Heart left ventricle (tissue), 16 donors: Measurements from ENCODE around the gene AGPAT4. TPM values are rescaled to one million over a fixed set of nuclear protein-coding genes. Genes with fewer than 3 reads are reported as not detected.

Experiments used
- ATAC-seq, 4 donors: fragments of 200-7000 bp; cut with Tn5 transposase; one replicate each; pipeline ENCODE4 v1.9.1; 2020 to 2022; ENCODE audit warnings: moderate library complexity in 4 of 4, mild to moderate bottlenecking in 3 of 4, moderate number of reproducible peaks in 1 of 4
- DNase-seq, 5 donors: peaks; one replicate each; pipeline ENCODE4 v3.0.0-alpha.2; 2020
- H3K27ac ChIP-seq, 12 donors: fragments of 200-600 bp; sonication (generic) in 4 of 12; one replicate each; pipeline versions ENCODE4 v1.5.0 to v1.8.0; 2016 to 2022; ENCODE audit warnings: mild to moderate bottlenecking in 2 of 12
- H3K27me3 ChIP-seq, 9 donors: fragments of 200-600 bp; sonication (generic) in 2 of 9; one replicate each; pipeline versions ENCODE4 v1.5.1 to v1.8.0; 2016 to 2022; ENCODE audit warnings: mild to moderate bottlenecking in 3 of 9
- H3K36me3 ChIP-seq, 9 donors: fragments of 200-600 bp; sonication (generic) in 2 of 9; one replicate each; pipeline versions ENCODE4 v1.5.0 to v1.8.0; 2018 to 2022; ENCODE audit warnings: mild to moderate bottlenecking in 2 of 9
- H3K4me1 ChIP-seq, 12 donors: fragments of 200-600 bp; sonication (generic) in 4 of 12; one replicate each; pipeline versions ENCODE4 v1.5.0 to v1.8.0; 2016 to 2022; ENCODE audit warnings: mild to moderate bottlenecking in 3 of 12
- H3K4me3 ChIP-seq, 12 donors: fragments of 200-600 bp; sonication (generic) in 4 of 12; one replicate each; pipeline versions ENCODE4 v1.5.0 to v1.8.0; 2017 to 2022; ENCODE audit warnings: mild to moderate bottlenecking in 9 of 12, moderate library complexity in 4 of 12
- H3K9me3 ChIP-seq, 12 donors: fragments of 200-600 bp; sonication (generic) in 4 of 12; one replicate each; pipeline versions ENCODE4 v1.5.0 to v1.8.0; 2016 to 2022; ENCODE audit warnings: mild to moderate bottlenecking in 1 of 12
- CTCF ChIP-seq, 12 donors: fragments of 200-600 bp; sonication (generic) in 4 of 12; IDR thresholded peaks; one replicate each; pipeline versions ENCODE4 v1.5.0 to v1.8.0; 2018 to 2022; ENCODE audit warnings: antibody characterized with exemption in 12 of 12, mild to moderate bottlenecking in 5 of 12
- POLR2A ChIP-seq, 2 donors: fragments of 450-650 bp; IDR thresholded peaks; one replicate each; pipeline ENCODE4 v1.6.1; 2017; ENCODE audit warnings: antibody characterized with exemption in 2 of 2, mild to moderate bottlenecking in 2 of 2, moderate library complexity in 2 of 2
- WGBS, 4 donors: extraction: QIAGEN DNeasy Blood & Tissue Kit in 2 of 4; methylation state at CpG; one replicate each; pipeline versions ENCODE4 v1.1.5 to v1.1.7; 2013 to 2018; 5-methylcytosine and 5-hydroxymethylcytosine counted together
- intact Hi-C, 10 donors: fragments of 100-400 bp; cut with DNase I; formaldehyde crosslinking; loops; one replicate each; pipeline versions ENCODE4 v1.11.1 to v1.14.2; 2022
- polyA plus RNA-seq, 2 donors: library from polyadenylated mRNA; stranded (reverse); fragments of 200-250 nt; gene quantifications; one replicate each; pipeline ENCODE4 v1.2.3, GENCODE V29; 2013
- total RNA-seq, 9 donors: library from RNA; depleted of rRNA in 2 of 9; stranded (reverse); fragments of >200 nt in 2 of 9; fragmentation: NEBNext Ultra II Directional in 3 of 9; extraction: Animal tissue kit (Norgen Biotek cat#: 25700) in 3 of 9; gene quantifications; one replicate each; pipeline versions ENCODE4 v1.1.0 to v1.2.4, GENCODE V29; 2016 to 2023
- donor health status: ischemic (EF 13 %, LVEDD 7.1; RV severe dilation, severe dysfunction).
- donor health status: healthy with polysubstance abuse.
- donor health status: DM: no; HTN: yes; CAD: no.
- donor health status: DM: no; HTN: no; CAD: no.
- donor health status: ischemic (EF 25% LVEDD 6.9; RV normal size, moderate dysfunction).
- donor health status: ischemic (EF 25% LVEDD 5.7; RV mildly dilated, moderate dysfunction).
- donor health status: healthy.
- donor health status: DM: yes; HTN: yes; CAD: no.
- donor health status: ischemic (EF 35%, LVEDD 5.7; RV mildly dilated, moderate dysfunction).
- donor health status: nonischemic (EF 11% LVEDD 7.7; RV severe dilation, severe dysfunction).
- donor health status: DM: yes; HTN: yes; CAD: no.
- donor health status: PGD.
- donor health status: ischemic (EF 29% LVEDD 5.4; RV normal size, mild dysfunction).
- donor health status: nonischemic (EF 23%, LVEDD 6.1; RV moderate dilation, normal function).

The AGPAT4 gene
- total and polyA plus RNA-seq, 11 donors = 0.83 to 5.0 (median 1.8) TPM

- intact Hi-C loops = no loop called here
- DNase-seq = no peak
- TF ChIP-seq CTCF (IDR thresholded peaks at IDR 0.05) = no peak
- no peak for TF ChIP-seq POLR2A (IDR thresholded peaks at IDR 0.05)
- Histone ChIP-seq H3K4me3 (no peak overlapping the region), H3K4me1 (peaks cover 0 to 10% (median 0%) of the 10 kb centered on the region in 12 donors), H3K9me3 (no peaks in the 10 kb centered on the region), H3K27me3 (no peaks in the 10 kb centered on the region), H3K36me3 (peaks cover 0 to 33% (median 15%) of the 10 kb centered on the region in 9 donors), H3K27ac (no peak overlapping the region)
- 92 to 95% (median 93%) methylated on average over 20 to 23 of the region's 23 CpGs for WGBS, 4 donors
- no peak for ATAC-seq
These were observed 135.1 kb downstream of the AGPAT4 start for GRCh38 chr6:161138543-161139303.

- H3K27me3 ChIP-seq = no peaks in the 10 kb centered on the region
- whole genome bisulfite sequencing, 4 donors = 92 to 97% (median 96%) methylated on average over 12 of the region's 12 CpGs
- H3K4me3 ChIP-seq = no peak overlapping the region
- no peak overlapping the region for H3K27ac ChIP-seq
- H3K36me3 ChIP-seq = peaks cover 0 to 29% (median 15%) of the 10 kb centered on the region in 9 donors
- no peak for TF ChIP-seq CTCF (IDR thresholded peaks at IDR 0.05)
- no peak for TF ChIP-seq POLR2A (IDR thresholded peaks at IDR 0.05)
- no peaks in the 10 kb centered on the region for H3K9me3 ChIP-seq
- ATAC-seq (no peak), DNase-seq (no peak)
- H3K4me1 ChIP-seq = peaks cover 0 to 10% (median 0%) of the 10 kb centered on the region in 12 donors
- intact Hi-C loops = no loop called here
These were observed 135.9 kb downstream of the AGPAT4 start for GRCh38 chr6:161137839-161138542.

- intact Hi-C loops = no loop called here
- H3K27me3 ChIP-seq = no peaks in the 10 kb centered on the region
- H3K9me3 ChIP-seq = no peaks in the 10 kb centered on the region
- H3K36me3 ChIP-seq = peaks cover 0 to 35% (median 15%) of the 10 kb centered on the region in 9 donors
- H3K4me3 ChIP-seq = no peak overlapping the region
- TF ChIP-seq CTCF (IDR thresholded peaks at IDR 0.05) (no peak), POLR2A (IDR thresholded peaks at IDR 0.05) (no peak)
- DNase-seq (no peak), ATAC-seq (no peak)
- 96 to 97% (median 96%) methylated on average over 11 of the region's 11 CpGs for WGBS, 4 donors
- H3K4me1 ChIP-seq = peaks cover 0 to 10% (median 0%) of the 10 kb centered on the region in 12 donors
- no peak overlapping the region for H3K27ac ChIP-seq
These were observed 136.5 kb downstream of the AGPAT4 start for GRCh38 chr6:161137320-161137719.

GRCh38 chr6:161136655-161137054, 137.2 kb downstream of the AGPAT4 start:
- intact Hi-C loops = no loop called here
- Histone ChIP-seq H3K4me1 (peaks cover 0 to 10% (median 0%) of the 10 kb centered on the region in 12 donors), H3K27ac (no peak overlapping the region), H3K27me3 (no peaks in the 10 kb centered on the region), H3K9me3 (no peaks in the 10 kb centered on the region), H3K36me3 (peaks cover 0 to 39% (median 17%) of the 10 kb centered on the region in 9 donors), H3K4me3 (no peak overlapping the region)
- TF ChIP-seq POLR2A (IDR thresholded peaks at IDR 0.05) = no peak
- whole genome bisulfite sequencing, 4 donors = 91 to 96% (median 93%) methylated on average over 11 of the region's 11 CpGs
- ATAC-seq = no peak
- DNase-seq = no peak
